B cell (primary cell): ENCODE data around the gene PIK3R2. TPM values are rescaled to one million over a fixed set of nuclear protein-coding genes. Genes with fewer than 3 reads are reported as not detected.

ENCODE experiments used
- ATAC-seq: fragments of 200-7000 bp; cut with Tn5 transposase; one replicate; pipeline ENCODE4 v1.10.0; 2021; ENCODE audit warnings: low read depth, mild to moderate bottlenecking, moderate number of reproducible peaks, moderate library complexity
- CTCF ChIA-PET: fragments of 350-600 bp; sonication (Branson Sonifier 250); formaldehyde crosslinking; loops from one replicate; lab custom pipeline; 2021; ENCODE audit warnings: antibody characterized with exemption, inconsistent platforms; lab: Charles Lee
- POLR2A ChIA-PET: fragments of 350-600 bp; sonication (Branson Sonifier 250); formaldehyde crosslinking; loops from one replicate; lab custom pipeline; 2021; ENCODE audit warnings: antibody characterized with exemption; lab: Charles Lee
- DNase-seq: peaks from one replicate; pipeline ENCODE4 v3.0.0; 2013
- H2AFZ ChIP-seq: 2 replicates; pipeline ENCODE4 v1.6.1; 2012; ENCODE audit warnings: mild to moderate bottlenecking, low read depth, low read length; ENCODE audit not compliant: insufficient read depth, poor library complexity, severe bottlenecking
- H3K27ac ChIP-seq, 2 donors: 1 replicate in 1 of 2; 2 replicates in 1 of 2; pipeline ENCODE4 v1.5.1; 2012 to 2013; ENCODE audit warnings: low read length in 2 of 2, mild to moderate bottlenecking in 2 of 2, moderate library complexity in 1 of 2
- H3K27me3 ChIP-seq, 4 experiments: fragments of 200-600 bp in 1 of 4; sonication (generic) in 1 of 4; replicated peaks in 1 of 4; 1 replicate in 2 of 4; 2 replicates in 2 of 4; pipeline versions ENCODE4 v1.6.1 to v1.7.0; 2013 to 2016; ENCODE audit warnings: low read length in 3 of 4, mild to moderate bottlenecking in 2 of 4, mixed read lengths in 1 of 4, moderate library complexity in 1 of 4; ENCODE audit not compliant: insufficient read depth in 4 of 4, control insufficient read depth in 3 of 4; ENCODE audit errors: control extremely low read depth in 1 of 4
- H3K36me3 ChIP-seq, 2 experiments: replicated peaks in 1 of 2; 1 replicate in 1 of 2; 2 replicates in 1 of 2; pipeline versions ENCODE4 v1.6.1 to v1.7.1; 2013; ENCODE audit warnings: low read length in 1 of 2; ENCODE audit not compliant: insufficient read depth in 2 of 2, control insufficient read depth in 1 of 2; ENCODE audit errors: control extremely low read depth in 1 of 2, extremely low read depth in 1 of 2
- H3K4me1 ChIP-seq, 2 donors: fragments of 200-600 bp in 1 of 2; sonication (generic) in 1 of 2; 1 replicate in 1 of 2; 2 replicates in 1 of 2; pipeline versions ENCODE4 v1.5.1 to v1.6.1; 2013 to 2017; ENCODE audit warnings: low read length in 2 of 2; ENCODE audit not compliant: control insufficient read depth in 2 of 2, insufficient read depth in 2 of 2
- H3K4me2 ChIP-seq: replicated peaks from 2 replicates; pipeline ENCODE3; 2012; ENCODE audit warnings: mild to moderate bottlenecking, low read depth, low read length; ENCODE audit not compliant: poor library complexity, severe bottlenecking
- H3K4me3 ChIP-seq, 5 experiments: fragments of 200-600 bp in 1 of 5; sonication (generic) in 1 of 5; 1 replicate in 3 of 5; 2 replicates in 2 of 5; pipeline versions ENCODE4 v1.5.1 to v1.7.0; 2011 to 2016; ENCODE audit warnings: low read length in 4 of 5, mild to moderate bottlenecking in 4 of 5, low read depth in 2 of 5, control low read depth in 1 of 5, moderate library complexity in 1 of 5; ENCODE audit not compliant: insufficient read depth in 1 of 5; ENCODE audit errors: control extremely low read depth in 1 of 5, extremely low read depth in 1 of 5
- H3K79me2 ChIP-seq: fragments of 200-600 bp; sonication (generic); one replicate; pipeline ENCODE4 v1.6.0; 2016; ENCODE audit warnings: low read length; ENCODE audit not compliant: control insufficient read depth, insufficient read depth
- H3K9ac ChIP-seq: fragments of 200-600 bp; sonication (generic); 2 replicates; pipeline ENCODE4 v1.6.1; 2017; ENCODE audit warnings: mild to moderate bottlenecking, low read length, moderate library complexity
- H3K9me3 ChIP-seq, 3 donors: one replicate each; pipeline versions ENCODE4 v1.6.1 to v1.7.1; 2013; ENCODE audit warnings: low read length in 2 of 3; ENCODE audit not compliant: control insufficient read depth in 2 of 3, insufficient read depth in 1 of 3; ENCODE audit errors: control extremely low read depth in 1 of 3
- H4K20me1 ChIP-seq: 2 replicates; pipeline ENCODE4 v1.6.0; 2012; ENCODE audit warnings: mild to moderate bottlenecking, low read length; ENCODE audit not compliant: insufficient read depth, control insufficient read depth, poor library complexity, severe bottlenecking
- H3K27ac Mint-ChIP-seq: one replicate; pipeline ENCODE4 v1.8.0; 2021; ENCODE audit warnings: mixed read lengths
- H3K27me3 Mint-ChIP-seq: one replicate; pipeline ENCODE4 v1.8.0; 2021; ENCODE audit warnings: mixed read lengths
- H3K4me1 Mint-ChIP-seq: one replicate; pipeline ENCODE4 v1.8.0; 2021; ENCODE audit warnings: mixed read lengths
- H3K4me3 Mint-ChIP-seq: one replicate; pipeline ENCODE4 v1.8.0; 2021; ENCODE audit warnings: mixed read lengths
- H3K9me3 Mint-ChIP-seq: one replicate; pipeline ENCODE4 v1.8.0; 2022; ENCODE audit warnings: mixed read lengths; ENCODE audit not compliant: insufficient read depth
- CTCF ChIP-seq: fragments of 200-600 bp; IDR thresholded peaks from one replicate; pipeline ENCODE4 v1.8.0; 2022; ENCODE audit warnings: antibody characterized with exemption, mild to moderate bottlenecking
- EZH2 ChIP-seq: IDR thresholded peaks from 2 replicates; pipeline ENCODE4 v1.6.1; 2012; ENCODE audit warnings: borderline replicate concordance, low read depth, mild to moderate bottlenecking, moderate library complexity, low read length; ENCODE audit not compliant: insufficient read depth, poor library complexity, severe bottlenecking
- WGBS: methylation state at CpG from one replicate; pipeline ENCODE4 v1.1.5; 2013; ENCODE audit warnings: missing lambda C conversion rate; ENCODE audit not compliant: insufficient coverage; 5-methylcytosine and 5-hydroxymethylcytosine counted together
- intact Hi-C: fragments of 100-400 bp; cut with micrococcal nuclease; formaldehyde crosslinking; loops from one replicate; pipeline ENCODE4 v1.10.0; 2022
- polyA plus RNA-seq: library from polyadenylated mRNA; depleted of rRNA; stranded (reverse); fragments of >200 nt; gene quantifications from 2 replicates; pipeline ENCODE4 v1.2.3, GENCODE V29; 2012
- total RNA-seq, 2 donors: library from RNA; stranded (reverse); fragments of 120-200 nt in 1 of 2; gene quantifications; 1 replicate in 1 of 2; 2 replicates in 1 of 2; pipeline versions ENCODE4 v1.2.3 to v1.2.4, GENCODE V29; 2013 to 2022

The PIK3R2 gene
- total and polyA plus RNA-seq, 2 donors (not counting 1 experiment from before 2014, with no cell fraction given), result 8.5 to 15.8 TPM

DNA sequence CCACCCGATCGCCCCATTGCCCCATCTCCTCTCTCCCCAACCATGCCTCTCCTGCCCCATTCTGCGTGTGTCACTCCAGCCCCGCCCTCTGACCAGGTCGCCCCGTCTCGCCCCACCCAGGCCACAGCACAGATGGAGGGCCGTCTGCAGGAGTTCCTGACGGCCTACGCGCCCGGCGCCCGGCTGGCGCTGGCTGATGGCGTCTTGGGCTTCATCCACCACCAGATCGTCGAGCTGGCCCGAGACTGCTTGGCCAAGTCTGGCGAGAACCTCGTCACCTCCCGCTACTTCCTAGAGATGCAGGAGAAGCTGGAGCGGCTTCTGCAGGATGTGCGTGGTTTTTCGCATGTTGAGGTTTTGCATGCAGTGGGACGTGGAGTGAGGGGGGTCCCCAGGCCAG is 29.1 kb upstream of the PIK3R2 start:
- ChIA-PET POLR2A (interaction anchor here (0.5 kb wide), 1 partner anchor 57 kb away, joined by 3 read pairs; no protein-coding TSS in a partner anchor), CTCF (interaction anchor here (1.4 kb wide), 1 partner anchor 10 kb away, joined by 3 read pairs; no protein-coding TSS in a partner anchor)
- no peak overlapping the region for H3K4me2 ChIP-seq
- peaks cover 12 to 16% of the 10 kb centered on the region in 2 donors for H3K4me1 ChIP-seq
- H3K4me1 Mint-ChIP-seq, result peaks cover 16% of the 10 kb centered on the region
- WGBS, result 93% methylated on average over 26 of the region's 26 CpGs
- TF ChIP-seq EZH2 (no peak), CTCF (no peak)
- H3K9me3 Mint-ChIP-seq, result no peaks in the 10 kb centered on the region
- H3K9ac ChIP-seq, result no peak overlapping the region
- peaks cover 69% of the 10 kb centered on the region for H3K79me2 ChIP-seq
- H3K27me3 Mint-ChIP-seq, result no peaks in the 10 kb centered on the region
- intact Hi-C loops, result no loop called here
- no peaks in the 10 kb centered on the region for H3K9me3 ChIP-seq
- H3K4me3 ChIP-seq, result no peak overlapping the region
- no peaks in the 10 kb centered on the region for H3K27me3 ChIP-seq
- peaks cover 2 to 63% of the 10 kb centered on the region in 2 experiments for H3K36me3 ChIP-seq
- peaks cover 65% of the 10 kb centered on the region for H4K20me1 ChIP-seq
- ATAC-seq, result no peak
- DNase-seq, result no peak
- H3K27ac Mint-ChIP-seq, result no peak overlapping the region
- H3K4me3 Mint-ChIP-seq, result no peak overlapping the region
- no peak overlapping the region for H2AFZ ChIP-seq
- H3K27ac ChIP-seq, result no peak overlapping the region

- no peaks in the 10 kb centered on the region for H3K9me3 ChIP-seq
- CTCF ChIA-PET, result interaction anchor here (0.7 kb wide), 1 partner anchor 140 kb away, joined by 3 read pairs; no protein-coding TSS in a partner anchor
- ATAC-seq, result no peak
- Mint-ChIP-seq H3K9me3 (no peaks in the 10 kb centered on the region), H3K4me3 (no peak overlapping the region), H3K4me1 (no peaks in the 10 kb centered on the region), H3K27ac (no peak overlapping the region), H3K27me3 (no peaks in the 10 kb centered on the region)
- H2AFZ ChIP-seq, result no peak overlapping the region
- TF ChIP-seq CTCF, result no peak
- TF ChIP-seq EZH2, result no peak
- H3K27ac ChIP-seq, result no peak overlapping the region
- H3K4me3 ChIP-seq, result no peak overlapping the region
- H3K9ac ChIP-seq, result no peak overlapping the region
- H3K27me3 ChIP-seq, result no peaks in the 10 kb centered on the region
- peaks cover 53% of the 10 kb centered on the region for H4K20me1 ChIP-seq
- intact Hi-C loops, result no loop called here
- POLR2A ChIA-PET, result no interaction called here
- DNase-seq, result no peak
- peaks cover 56% of the 10 kb centered on the region for H3K79me2 ChIP-seq
- H3K4me1 ChIP-seq, result no peaks in the 10 kb centered on the region
- no peak overlapping the region for H3K4me2 ChIP-seq
- WGBS, result 70% methylated on average over 2 of the region's 2 CpGs
- peaks cover 2 to 83% of the 10 kb centered on the region in 2 experiments for H3K36me3 ChIP-seq
These were observed 26.9 kb upstream of the PIK3R2 start for GRCh38 chr19:18126097-18126496.
